ENCODE data around the gene CLDN19. TPM values are rescaled to one million over a fixed set of nuclear protein-coding genes. Genes with fewer than 3 reads are reported as not detected.
"Not testable (repeated sequence)": the region's sequence is repeated elsewhere in the genome, so short reads cannot be mapped to it uniquely, and the experiment has no call there.

Gene CLDN19
- total RNA-seq, 4 donors from 2014 or later, result 1.5 TPM; not detected in 3

DNA sequence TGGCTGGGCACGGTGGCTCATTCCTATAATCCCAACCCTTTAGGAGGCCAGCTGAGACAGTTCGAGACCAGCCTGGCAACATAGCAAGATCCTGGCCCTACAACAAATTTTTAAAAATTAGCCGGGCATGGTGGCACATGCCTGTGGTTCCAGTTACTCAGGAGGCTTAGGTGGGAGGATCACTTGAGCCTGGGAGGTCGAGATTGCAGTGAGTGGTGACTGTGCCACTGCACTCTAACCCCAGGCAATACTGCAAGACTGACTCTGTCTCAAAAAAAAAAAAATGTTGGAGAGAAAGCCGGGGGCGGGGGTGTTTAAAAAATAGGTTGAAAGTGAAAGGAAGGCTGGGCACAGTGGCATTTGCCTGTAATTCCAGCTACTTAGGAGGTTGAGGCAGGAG is 16.5 kb downstream of the CLDN19 start:
- H3K9me3 ChIP-seq, result no peaks in the 10 kb centered on the region
- 52 to 76% methylated on average over 3 of the region's 6 CpGs for WGBS, 2 donors (ENCODE audit: low coverage in 1 of 2)
- H3K27me3 ChIP-seq, result no peaks in the 10 kb centered on the region
- TF ChIP-seq POLR2A (IDR thresholded peaks at IDR 0.05) (no peak), POLR2AphosphoS5 (IDR thresholded peaks at IDR 0.05) (no peak), CTCF (IDR thresholded peaks at IDR 0.05) (no peak), EP300 (IDR thresholded peaks at IDR 0.05) (no peak)
- no peaks in the 10 kb centered on the region for H3K4me1 ChIP-seq
- no peak overlapping the region for H3K27ac ChIP-seq
- no peak for ATAC-seq
- no peak overlapping the region for H3K4me3 ChIP-seq
- H3K36me3 ChIP-seq, result no peaks in the 10 kb centered on the region

GRCh38 chr1:42722403-42722802 is 17.6 kb downstream of the CLDN19 start:
- ATAC-seq, H3K4me1 ChIP-seq, H3K9me3 ChIP-seq, H3K27me3 ChIP-seq, H3K27ac ChIP-seq, H3K4me3 ChIP-seq, H3K36me3 ChIP-seq: not testable (repeated sequence)
- WGBS, 2 donors (ENCODE audit: low coverage in 1 of 2), result 100% methylated on average over 1 of the region's 2 CpGs

GRCh38 chr1:42721926-42722325 is 18.1 kb downstream of the CLDN19 start:
- Histone ChIP-seq H3K4me3 (no peak overlapping the region), H3K27me3 (no peaks in the 10 kb centered on the region), H3K9me3 (no peaks in the 10 kb centered on the region), H3K27ac (no peak overlapping the region), H3K4me1 (no peaks in the 10 kb centered on the region), H3K36me3 (peaks cover 0 to 9% of the 10 kb centered on the region in 2 donors)
- 86% methylated on average over 3 of the region's 3 CpGs; no CpG with 5 or more reads in 1 of the 2 donors for WGBS, 2 donors (ENCODE audit: low coverage in 1 of 2)
- no peak for ATAC-seq
- TF ChIP-seq EP300 (IDR thresholded peaks at IDR 0.05), result no peak
- TF ChIP-seq CTCF (IDR thresholded peaks at IDR 0.05), result no peak
- no peak for TF ChIP-seq POLR2AphosphoS5 (IDR thresholded peaks at IDR 0.05)
- TF ChIP-seq POLR2A (IDR thresholded peaks at IDR 0.05), result no peak

DNA sequence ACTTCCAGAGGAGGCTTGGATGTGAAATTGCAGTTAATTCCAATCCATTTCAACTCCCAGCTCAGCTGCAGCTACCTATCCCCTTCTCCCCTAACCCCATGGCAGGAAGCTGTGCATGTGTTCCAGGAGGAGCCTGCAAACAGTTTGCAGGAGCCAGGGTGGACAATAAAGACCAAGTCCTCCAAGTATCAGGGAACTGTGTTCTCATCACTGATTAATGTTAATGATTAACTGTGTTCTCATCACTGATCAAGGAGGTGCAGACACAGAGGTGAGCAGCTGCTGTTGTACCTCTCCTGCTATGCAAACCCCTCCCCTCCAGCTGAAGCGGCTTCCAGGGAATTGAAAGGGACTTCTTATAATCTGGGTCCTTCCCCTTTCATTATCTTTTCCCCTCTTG is 19.2 kb downstream of the CLDN19 start:
- no CpG with 5 or more reads among the region's 1 CpG for WGBS, 2 donors (ENCODE audit: low coverage in 1 of 2)
- TF ChIP-seq EP300 (IDR thresholded peaks at IDR 0.05), result no peak
- no peak for ATAC-seq
- Histone ChIP-seq H3K27ac (no peak overlapping the region), H3K9me3 (no peaks in the 10 kb centered on the region), H3K4me3 (no peak overlapping the region), H3K4me1 (no peaks in the 10 kb centered on the region), H3K36me3 (peaks cover 0 to 10% of the 10 kb centered on the region in 2 donors), H3K27me3 (no peaks in the 10 kb centered on the region)

DNA sequence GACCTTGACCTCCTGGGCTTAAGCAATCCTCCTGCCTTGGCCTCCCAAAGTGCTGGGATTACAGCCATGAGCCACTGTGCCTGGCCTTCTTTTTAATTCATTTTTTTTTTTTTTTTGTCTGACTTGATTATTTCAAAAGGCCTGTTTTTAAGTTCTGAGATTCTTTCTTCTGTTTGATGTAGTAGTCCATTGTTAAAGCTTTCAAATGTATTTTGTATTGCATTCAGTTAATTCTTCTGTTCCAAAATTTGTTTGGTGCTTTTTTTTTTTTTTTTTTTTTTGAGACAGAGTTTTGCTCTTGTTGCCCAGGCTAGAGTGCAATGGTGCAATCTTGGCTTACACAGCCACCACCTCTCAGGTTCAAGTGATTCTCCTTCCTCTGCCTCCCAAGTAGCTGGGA is 25.6 kb downstream of the CLDN19 start:
- H3K27me3 ChIP-seq, H3K27ac ChIP-seq, H3K4me1 ChIP-seq, H3K4me3 ChIP-seq, ATAC-seq: not testable (repeated sequence)
- Histone ChIP-seq H3K9me3 (peaks cover 0 to 13% (median 0%) of the 10 kb centered on the region in 3 donors), H3K36me3 (peaks cover 0 to 54% of the 10 kb centered on the region in 2 donors)

DNA sequence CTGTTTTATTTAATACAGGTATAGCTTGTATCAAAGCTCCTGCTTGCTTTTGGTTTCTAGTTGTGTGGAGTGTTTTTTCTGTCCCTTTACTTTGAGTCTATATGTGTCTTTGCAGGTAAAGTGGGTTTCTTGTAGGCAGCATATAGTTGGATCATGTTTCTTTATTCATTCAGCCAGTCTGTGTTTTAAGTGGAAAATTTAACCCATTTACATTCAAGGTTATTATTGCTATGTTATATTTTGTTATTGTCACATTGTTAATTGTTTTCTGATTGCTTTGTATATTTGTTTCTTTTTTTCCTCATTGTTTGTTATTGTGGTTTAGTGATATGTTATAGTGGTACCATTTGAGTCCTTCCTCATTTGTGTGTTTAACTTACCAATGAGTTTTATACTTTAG is 26.7 kb downstream of the CLDN19 start:
- TF ChIP-seq POLR2A (IDR thresholded peaks at IDR 0.05) (no peak), CTCF (IDR thresholded peaks at IDR 0.05) (no peak), EP300 (IDR thresholded peaks at IDR 0.05) (no peak), POLR2AphosphoS5 (IDR thresholded peaks at IDR 0.05) (no peak)
- Histone ChIP-seq H3K4me1 (no peaks in the 10 kb centered on the region), H3K9me3 (peaks cover 0 to 13% (median 0%) of the 10 kb centered on the region in 3 donors), H3K27ac (no peak overlapping the region), H3K4me3 (no peak overlapping the region), H3K36me3 (peaks cover 0 to 61% of the 10 kb centered on the region in 2 donors), H3K27me3 (no peaks in the 10 kb centered on the region)
- no peak for ATAC-seq

- not testable (repeated sequence) for H3K4me1 ChIP-seq, H3K27ac ChIP-seq, H3K27me3 ChIP-seq, H3K4me3 ChIP-seq, ATAC-seq
- Histone ChIP-seq H3K36me3 (peaks cover 0 to 61% of the 10 kb centered on the region in 2 donors), H3K9me3 (peaks cover 0 to 13% (median 0%) of the 10 kb centered on the region in 3 donors)
- 97% methylated on average over 3 of the region's 3 CpGs; no CpG with 5 or more reads in 1 of the 2 donors for WGBS, 2 donors (ENCODE audit: low coverage in 1 of 2)
Observed at GRCh38 chr1:42712808-42713207, 27.2 kb downstream of the CLDN19 start.

Data from gastroesophageal sphincter (tissue), 4 donors.